HEK293 (cell line): ENCODE results near the gene MGAT1.
A peak's percentile ranks its signal among the peaks of the same experiment; 100 is the strongest.

ENCODE experiments used
- CTCF ChIA-PET: fragments of 350-600 bp; formaldehyde crosslinking; extraction: SDS; loops from one replicate; lab custom pipeline; 2021; ENCODE audit warnings: antibody characterized with exemption; lab: Yijun Ruan, JAX
- POLR2A ChIA-PET: fragments of 300-600 bp; formaldehyde crosslinking; extraction: SDS; loops from one replicate; lab custom pipeline; 2020; ENCODE audit warnings: antibody characterized with exemption, inconsistent platforms; lab: Yijun Ruan, JAX
- H3K27ac ChIP-seq: fragments of 200-500 bp; sonication (Bioruptor generic); 2 replicates; pipeline ENCODE4 v1.5.1; 2014; ENCODE audit warnings: low read depth, low read length, control low read depth, inconsistent platforms; ENCODE audit errors: extremely low read depth
- H3K36me3 ChIP-seq, 2 experiments: fragments of 200-500 bp in 1 of 2; sonication (Bioruptor generic) in 1 of 2; 1 replicate in 1 of 2; 2 replicates in 1 of 2; pipeline ENCODE4 v1.5.1; 2014 to 2017; ENCODE audit warnings: inconsistent platforms in 2 of 2, low read length in 2 of 2; ENCODE audit not compliant: control insufficient read depth in 2 of 2, insufficient read depth in 1 of 2
- H3K4me1 ChIP-seq: fragments of 200-500 bp; sonication (Bioruptor generic); 2 replicates; pipeline ENCODE4 v1.5.1; 2014; ENCODE audit warnings: mild to moderate bottlenecking, low read length, inconsistent platforms; ENCODE audit not compliant: control insufficient read depth, insufficient read depth
- H3K4me3 ChIP-seq: 2 replicates; pipeline ENCODE4 v1.5.1; 2011; ENCODE audit warnings: low read depth, mild to moderate bottlenecking, control low read depth, low read length, moderate library complexity
- H3K9me3 ChIP-seq: fragments of 200-500 bp; sonication (Bioruptor generic); 2 replicates; pipeline ENCODE4 v1.5.1; 2014; ENCODE audit warnings: low read depth, low read length, inconsistent platforms; ENCODE audit not compliant: control insufficient read depth, insufficient read depth
- BCL11B ChIP-seq: fragments of 450-650 bp; formaldehyde crosslinking; IDR thresholded peaks from 2 replicates; pipeline ENCODE4 v1.5.1; 2016; ENCODE audit warnings: low read depth, missing biosample characterization, missing genetic modification characterization
- IKZF3 ChIP-seq: fragments of 450-650 bp; IDR thresholded peaks from 2 replicates; pipeline ENCODE4 v1.5.0; 2018; ENCODE audit warnings: missing biosample characterization, mild to moderate bottlenecking, missing genetic modification characterization, moderate library complexity
- MYNN ChIP-seq: fragments of 450-650 bp; formaldehyde crosslinking; IDR thresholded peaks from 2 replicates; pipeline ENCODE4 v1.5.1; 2016; ENCODE audit warnings: missing biosample characterization, missing genetic modification characterization, borderline replicate concordance
- SCRT1 ChIP-seq: fragments of 450-650 bp; formaldehyde crosslinking; IDR thresholded peaks from 2 replicates; pipeline ENCODE4 v1.5.1; 2016; ENCODE audit warnings: missing biosample characterization, missing genetic modification characterization, borderline replicate concordance
- SP2 ChIP-seq: fragments of 450-650 bp; formaldehyde crosslinking; IDR thresholded peaks from 2 replicates; pipeline ENCODE4 v1.5.1; 2016; ENCODE audit warnings: missing biosample characterization, missing genetic modification characterization
- ZFP69B ChIP-seq: fragments of 450-650 bp; formaldehyde crosslinking; IDR thresholded peaks from 2 replicates; pipeline ENCODE4 v1.5.1; 2016; ENCODE audit warnings: missing biosample characterization, missing genetic modification characterization
- ZNF341 ChIP-seq: fragments of 450-650 bp; formaldehyde crosslinking; IDR thresholded peaks from 2 replicates; pipeline ENCODE4; 2016; ENCODE audit warnings: low read depth, missing biosample characterization, missing genetic modification characterization
- ZNF518A ChIP-seq: fragments of 450-650 bp; formaldehyde crosslinking; conservative IDR thresholded peaks from 2 replicates; pipeline ENCODE4 v1.5.1; 2016; ENCODE audit warnings: low read depth, missing biosample characterization, missing genetic modification characterization
- ZNF596 ChIP-seq: fragments of 450-650 bp; IDR thresholded peaks from 2 replicates; pipeline ENCODE4 v1.5.0; 2018; ENCODE audit warnings: missing biosample characterization, mild to moderate bottlenecking, missing genetic modification characterization, moderate library complexity
- ZNF600 ChIP-seq: fragments of 450-650 bp; formaldehyde crosslinking; IDR thresholded peaks from 2 replicates; pipeline ENCODE4 v1.5.1; 2016; ENCODE audit warnings: missing biosample characterization, missing genetic modification characterization
- ZNF76 ChIP-seq: fragments of 450-650 bp; formaldehyde crosslinking; IDR thresholded peaks from 2 replicates; pipeline ENCODE4; 2016; ENCODE audit warnings: low read depth, missing biosample characterization, missing genetic modification characterization, borderline replicate concordance
- TF ChIP-seq, protein P1 (sequence below): fragments of 450-650 bp; IDR thresholded peaks from 2 replicates; pipeline ENCODE4 v1.5.1; 2018; ENCODE audit warnings: missing biosample characterization, missing genetic modification characterization
- TF ChIP-seq, protein P2 (sequence below): fragments of 450-650 bp; formaldehyde crosslinking; IDR thresholded peaks from 2 replicates; pipeline ENCODE4 v1.5.1; 2016; ENCODE audit warnings: missing biosample characterization, missing genetic modification characterization

MGAT1 gene

DNA sequence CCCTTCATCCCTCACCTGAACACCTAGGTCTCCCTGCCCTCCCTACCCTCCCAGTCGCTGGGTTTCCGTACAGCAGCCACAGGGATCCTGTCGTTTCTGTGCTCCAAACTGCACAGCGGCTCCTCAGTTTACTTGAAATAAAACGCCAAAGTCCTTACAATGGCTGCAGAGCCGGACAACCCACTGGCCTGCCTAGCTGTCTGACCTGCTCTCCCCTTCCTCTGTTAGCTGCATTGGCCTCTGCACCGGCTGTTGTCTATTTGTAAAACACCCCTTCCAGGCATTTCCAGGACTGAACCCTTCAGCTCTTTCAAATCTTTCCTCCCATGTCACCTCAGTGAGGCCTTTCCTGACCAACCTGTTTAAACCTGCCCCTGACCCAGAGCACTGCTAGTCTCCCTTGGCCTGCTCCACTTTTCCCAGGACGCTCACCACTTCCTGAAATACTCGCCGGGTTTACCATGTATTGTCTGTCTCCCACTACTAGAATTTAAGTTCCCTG, 9.1 kb upstream of the MGAT1 start:
- Histone ChIP-seq H3K9me3 (no peaks in the 10 kb centered on the region), H3K4me1 (peaks cover 19% of the 10 kb centered on the region), H3K4me3 (no peak overlapping the region), H3K27ac (peak overlapping the region; percentile 96; the same call in 1 of the 2 replicates), H3K36me3 (peaks cover 0 to 19% of the 10 kb centered on the region in 2 experiments; a peak in 1 of 3 replicates)
- ChIA-PET POLR2A (no interaction called here), CTCF (no interaction called here)
- TF ChIP-seq, protein P1, sequence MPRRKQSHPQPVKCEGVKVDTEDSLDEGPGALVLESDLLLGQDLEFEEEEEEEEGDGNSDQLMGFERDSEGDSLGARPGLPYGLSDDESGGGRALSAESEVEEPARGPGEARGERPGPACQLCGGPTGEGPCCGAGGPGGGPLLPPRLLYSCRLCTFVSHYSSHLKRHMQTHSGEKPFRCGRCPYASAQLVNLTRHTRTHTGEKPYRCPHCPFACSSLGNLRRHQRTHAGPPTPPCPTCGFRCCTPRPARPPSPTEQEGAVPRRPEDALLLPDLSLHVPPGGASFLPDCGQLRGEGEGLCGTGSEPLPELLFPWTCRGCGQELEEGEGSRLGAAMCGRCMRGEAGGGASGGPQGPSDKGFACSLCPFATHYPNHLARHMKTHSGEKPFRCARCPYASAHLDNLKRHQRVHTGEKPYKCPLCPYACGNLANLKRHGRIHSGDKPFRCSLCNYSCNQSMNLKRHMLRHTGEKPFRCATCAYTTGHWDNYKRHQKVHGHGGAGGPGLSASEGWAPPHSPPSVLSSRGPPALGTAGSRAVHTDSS (tag by site-specific recombination) = no peak
- 0 out of 2 replicates have a peak, but pooled peaks have one; percentile 52 for TF ChIP-seq SCRT1 (tag by site-specific recombination)

DNA sequence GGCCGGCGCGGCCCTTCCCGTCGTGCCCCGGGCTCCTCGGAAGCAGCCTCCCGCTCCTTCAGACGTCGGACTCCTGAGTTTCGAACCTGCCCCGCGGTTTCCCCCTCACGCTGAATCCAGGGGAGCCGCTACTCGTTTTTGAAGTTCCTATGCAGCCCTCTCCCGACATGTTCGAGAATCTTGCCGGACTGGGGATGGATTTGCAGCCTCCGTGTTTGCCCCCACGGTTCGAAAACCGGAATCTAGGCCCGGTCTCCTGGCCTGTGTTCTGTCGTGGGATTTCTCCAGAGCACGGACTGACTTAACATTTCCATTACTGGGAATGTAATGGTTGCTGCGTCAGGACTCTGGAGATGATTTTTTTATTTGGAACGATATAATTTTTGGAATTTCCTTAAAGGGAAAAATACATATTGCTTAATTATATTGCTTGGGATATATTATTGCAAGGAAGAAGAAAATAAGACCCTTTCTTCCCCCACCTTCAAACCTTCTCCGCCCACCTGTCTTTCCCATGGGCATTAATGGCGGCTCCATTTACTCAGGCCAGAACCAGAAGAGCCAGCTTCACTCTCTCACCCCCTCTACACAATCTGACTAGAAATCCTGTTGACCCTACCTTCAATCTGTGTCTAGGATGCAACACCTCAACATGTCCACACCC, 8.5 kb upstream of the MGAT1 start:
- TF ChIP-seq ZNF518A (no peak), ZNF596 (tag by site-specific recombination) (no peak), SP2 (tag by site-specific recombination) (no peak), ZNF76 (tag by site-specific recombination) (peak; percentile 92; the same call in 1 of the 2 replicates), MYNN (tag by site-specific recombination) (no peak), IKZF3 (tag by site-specific recombination) (0 out of 2 replicates have a peak, but pooled peaks have one; percentile 23)
- ChIA-PET POLR2A (interaction anchor here (0.6 to 1.5 kb wide), 7 partner anchors 7 to 75 kb away, joined by 3 to 14 read pairs (median 4); partner anchors contain the start of gene ZFP62), CTCF (no interaction called here)
- peak overlapping the region; percentile 96 for H3K27ac ChIP-seq
- H3K36me3 ChIP-seq = peaks cover 0 to 25% of the 10 kb centered on the region in 2 experiments; a peak in 1 of 3 replicates
- H3K4me3 ChIP-seq = peak overlapping the region; percentile 88
- peaks cover 16% of the 10 kb centered on the region for H3K4me1 ChIP-seq
- H3K9me3 ChIP-seq = no peaks in the 10 kb centered on the region

DNA sequence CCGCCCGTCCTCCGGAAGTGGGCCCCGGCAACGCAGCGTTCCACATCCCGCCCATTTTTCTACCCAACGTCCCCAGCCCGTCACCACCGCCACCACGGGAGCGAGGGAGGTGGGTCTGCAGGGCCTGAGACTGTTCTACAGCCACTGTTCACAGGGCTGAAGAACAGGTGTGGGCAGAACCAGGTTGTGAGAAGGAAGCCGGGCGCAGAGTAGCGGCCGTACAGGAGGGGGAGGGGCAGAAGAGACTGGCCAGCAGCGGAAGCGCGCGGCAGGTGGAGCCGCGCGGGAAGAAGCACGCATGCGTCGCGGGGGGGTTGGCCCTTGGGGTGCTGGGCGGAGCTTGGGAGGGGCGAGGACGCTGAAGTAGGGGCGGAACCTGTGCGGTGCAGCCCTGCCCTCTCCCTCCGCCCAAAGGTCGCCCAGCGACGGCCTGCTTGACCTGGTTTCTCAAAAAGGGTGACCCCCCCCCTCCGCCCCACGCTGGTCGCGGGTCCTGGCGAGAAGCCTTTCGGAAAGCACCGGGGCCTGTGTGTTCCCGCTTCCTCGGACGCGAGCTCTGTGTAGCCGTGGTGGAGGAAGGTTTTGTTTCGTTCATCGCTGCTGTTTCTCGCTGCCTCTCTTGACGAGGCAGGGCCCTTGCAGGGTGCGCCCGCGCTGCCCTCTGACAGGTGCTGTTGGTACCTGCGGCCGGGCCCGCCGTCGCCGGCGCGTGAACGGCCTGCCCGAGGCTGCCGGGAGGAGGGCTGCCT, 7.8 kb upstream of the MGAT1 start:
- ChIA-PET CTCF (interaction anchor here (0.6 kb wide), 1 partner anchor 269 kb away, joined by 4 read pairs; no protein-coding TSS in a partner anchor), POLR2A (interaction anchor here (0.6 to 1.5 kb wide), 7 partner anchors 8 to 76 kb away, joined by 3 to 14 read pairs (median 4); partner anchors contain the start of gene ZFP62)
- Histone ChIP-seq H3K27ac (peak overlapping the region; percentile 96), H3K9me3 (no peaks in the 10 kb centered on the region), H3K36me3 (peaks cover 0 to 25% of the 10 kb centered on the region in 2 experiments; a peak in 1 of 3 replicates), H3K4me3 (peak overlapping the region; percentile 88), H3K4me1 (peaks cover 14% of the 10 kb centered on the region)
- TF ChIP-seq ZNF600 (tag by site-specific recombination) (peak; percentile 90), ZNF341 (tag by site-specific recombination) (peak; percentile 91), BCL11B (peak; percentile 95), ZFP69B (peak; percentile 99)
- TF ChIP-seq, protein P2, sequence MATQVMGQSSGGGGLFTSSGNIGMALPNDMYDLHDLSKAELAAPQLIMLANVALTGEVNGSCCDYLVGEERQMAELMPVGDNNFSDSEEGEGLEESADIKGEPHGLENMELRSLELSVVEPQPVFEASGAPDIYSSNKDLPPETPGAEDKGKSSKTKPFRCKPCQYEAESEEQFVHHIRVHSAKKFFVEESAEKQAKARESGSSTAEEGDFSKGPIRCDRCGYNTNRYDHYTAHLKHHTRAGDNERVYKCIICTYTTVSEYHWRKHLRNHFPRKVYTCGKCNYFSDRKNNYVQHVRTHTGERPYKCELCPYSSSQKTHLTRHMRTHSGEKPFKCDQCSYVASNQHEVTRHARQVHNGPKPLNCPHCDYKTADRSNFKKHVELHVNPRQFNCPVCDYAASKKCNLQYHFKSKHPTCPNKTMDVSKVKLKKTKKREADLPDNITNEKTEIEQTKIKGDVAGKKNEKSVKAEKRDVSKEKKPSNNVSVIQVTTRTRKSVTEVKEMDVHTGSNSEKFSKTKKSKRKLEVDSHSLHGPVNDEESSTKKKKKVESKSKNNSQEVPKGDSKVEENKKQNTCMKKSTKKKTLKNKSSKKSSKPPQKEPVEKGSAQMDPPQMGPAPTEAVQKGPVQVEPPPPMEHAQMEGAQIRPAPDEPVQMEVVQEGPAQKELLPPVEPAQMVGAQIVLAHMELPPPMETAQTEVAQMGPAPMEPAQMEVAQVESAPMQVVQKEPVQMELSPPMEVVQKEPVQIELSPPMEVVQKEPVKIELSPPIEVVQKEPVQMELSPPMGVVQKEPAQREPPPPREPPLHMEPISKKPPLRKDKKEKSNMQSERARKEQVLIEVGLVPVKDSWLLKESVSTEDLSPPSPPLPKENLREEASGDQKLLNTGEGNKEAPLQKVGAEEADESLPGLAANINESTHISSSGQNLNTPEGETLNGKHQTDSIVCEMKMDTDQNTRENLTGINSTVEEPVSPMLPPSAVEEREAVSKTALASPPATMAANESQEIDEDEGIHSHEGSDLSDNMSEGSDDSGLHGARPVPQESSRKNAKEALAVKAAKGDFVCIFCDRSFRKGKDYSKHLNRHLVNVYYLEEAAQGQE (tag by site-specific recombination) = peak; percentile 57; the same call in 1 of the 2 replicates
